ENCODE data around the gene MCU.

- no peak for TF ChIP-seq CTCF (IDR thresholded peaks at IDR 0.05)
- no peak for TF ChIP-seq POLR2A (IDR thresholded peaks at IDR 0.05)
Observed at GRCh38 chr10:72828294-72828693, 136.4 kb downstream of the MCU start.
